HUDEP-2 (cell line): ENCODE data around the gene BRWD1.
"Not testable (repeated sequence)": the region's sequence is repeated elsewhere in the genome, so short reads cannot be mapped to it uniquely, and the experiment has no call there.

Source experiments
- DNase-seq, 76 experiments: peaks; one replicate each; lab custom pipeline; 2025; ENCODE audit not compliant: unreplicated experiment in 76 of 76; lab: John Stamatoyannopoulos, UW

The BRWD1 gene

GRCh38 chr21:39296891-39297290 lies 16.5 kb downstream of the BRWD1 start:
- DNase-seq: no peak

- no peak for DNase-seq
Observed at GRCh38 chr21:39288987-39289386, 24.4 kb downstream of the BRWD1 start.

- DNase-seq: no peak
Observed at GRCh38 chr21:39282911-39283310, 30.5 kb downstream of the BRWD1 start.

- DNase-seq: no peak
Observed at GRCh38 chr21:39281853-39282252, 31.6 kb downstream of the BRWD1 start.

GRCh38 chr21:39281207-39281606 lies 32.2 kb downstream of the BRWD1 start:
- DNase-seq: no peak

- no peak for DNase-seq
Observed at GRCh38 chr21:39269620-39270019, 43.8 kb downstream of the BRWD1 start.

GRCh38 chr21:39265603-39266002 lies 47.8 kb downstream of the BRWD1 start:
- DNase-seq: no peak

GRCh38 chr21:39263372-39263771 lies 50.1 kb downstream of the BRWD1 start:
- DNase-seq: no peak

GRCh38 chr21:39258207-39258606 lies 55.2 kb downstream of the BRWD1 start:
- no peak for DNase-seq

GRCh38 chr21:39251326-39251725 lies 62.1 kb downstream of the BRWD1 start:
- no peak for DNase-seq

GRCh38 chr21:39238275-39238674 lies 75.2 kb downstream of the BRWD1 start:
- DNase-seq: no peak

- no peak for DNase-seq
Observed at GRCh38 chr21:39232861-39233291, 80.6 kb downstream of the BRWD1 start.

GRCh38 chr21:39224930-39225329 lies 88.5 kb downstream of the BRWD1 start:
- DNase-seq: no peak

- DNase-seq: no peak
Observed at GRCh38 chr21:39221997-39222486, 91.4 kb downstream of the BRWD1 start.

- no peak for DNase-seq
Observed at GRCh38 chr21:39221282-39221996, 92.0 kb downstream of the BRWD1 start.

GRCh38 chr21:39220875-39221274 lies 92.6 kb downstream of the BRWD1 start:
- not testable (repeated sequence) for DNase-seq

GRCh38 chr21:39220150-39220549 lies 93.3 kb downstream of the BRWD1 start:
- no peak for DNase-seq

GRCh38 chr21:39218082-39218409 lies 95.4 kb downstream of the BRWD1 start:
- no peak for DNase-seq

GRCh38 chr21:39217356-39218081 lies 95.9 kb downstream of the BRWD1 start:
- DNase-seq: no peak

- no peak for DNase-seq
Observed at GRCh38 chr21:39216290-39216689, 97.1 kb downstream of the BRWD1 start.

GRCh38 chr21:39215078-39215477 lies 98.4 kb downstream of the BRWD1 start:
- no peak for DNase-seq

GRCh38 chr21:39209334-39209688 lies 104.1 kb downstream of the BRWD1 start:
- no peak for DNase-seq
